Neural cell (in vitro differentiated cells): ENCODE measurements around the gene ZIC3.

Experiments used
- CTCF ChIP-seq: fragments of 450-650 bp; IDR thresholded peaks from 2 replicates; pipeline ENCODE4 v1.5.1; 2014; ENCODE audit warnings: antibody characterized with exemption, mild to moderate bottlenecking, moderate library complexity; ENCODE audit not compliant: poor library complexity, severe bottlenecking
- EP300 ChIP-seq: fragments of 450-650 bp; conservative IDR thresholded peaks from 2 replicates; pipeline ENCODE4 v1.6.1; 2014; ENCODE audit warnings: antibody characterized with exemption, mild to moderate bottlenecking, moderate library complexity; ENCODE audit not compliant: poor library complexity, severe bottlenecking
- POLR2AphosphoS5 ChIP-seq: IDR thresholded peaks from 2 replicates; pipeline ENCODE4 v1.6.1; 2012
- RAD21 ChIP-seq: fragments of 450-650 bp; conservative IDR thresholded peaks from 2 replicates; pipeline ENCODE4 v1.6.1; 2014; ENCODE audit warnings: antibody characterized with exemption, mild to moderate bottlenecking, moderate library complexity
- REST ChIP-seq: IDR thresholded peaks from 2 replicates; pipeline ENCODE4 v1.6.1; 2012; ENCODE audit warnings: borderline replicate concordance
- SMC3 ChIP-seq: fragments of 450-650 bp; conservative IDR thresholded peaks from 2 replicates; pipeline ENCODE4 v1.6.1; 2014; ENCODE audit warnings: antibody characterized with exemption, mild to moderate bottlenecking, moderate library complexity; ENCODE audit not compliant: poor library complexity
- TAF1 ChIP-seq: IDR thresholded peaks from 2 replicates; pipeline ENCODE4 v1.6.1; 2012; ENCODE audit warnings: low read depth

GRCh38 chrX:137600769-137601168 is 34.8 kb downstream of the ZIC3 start:
- no peak for TF ChIP-seq POLR2AphosphoS5
- TF ChIP-seq CTCF: no peak
- no peak for TF ChIP-seq TAF1
- TF ChIP-seq SMC3: no peak
- TF ChIP-seq REST: no peak
- no peak for TF ChIP-seq EP300
- TF ChIP-seq RAD21: no peak
